GM06990 (cell line): ENCODE data around the gene SERPINB2.

Experiments used
- DNase-seq: peaks from one replicate; pipeline ENCODE4 v3.0.0-alpha.2; 2011; ENCODE audit not compliant: insufficient read length; ENCODE audit errors: extremely low read depth
- H3K27me3 ChIP-seq: replicated peaks from 2 replicates; pipeline ENCODE4 v1.6.0; 2011; ENCODE audit warnings: low read length; ENCODE audit not compliant: control insufficient read depth, insufficient read depth
- H3K36me3 ChIP-seq: 2 replicates; pipeline ENCODE4 v1.5.1; 2011; ENCODE audit warnings: low read length; ENCODE audit not compliant: control insufficient read depth, insufficient read depth
- H3K4me3 ChIP-seq: replicated peaks from 2 replicates; pipeline ENCODE4 v1.5.1; 2011; ENCODE audit warnings: low read depth, mild to moderate bottlenecking, control low read depth, low read length
- TF ChIP-seq, protein P1 (sequence below): IDR thresholded peaks from 2 replicates; pipeline ENCODE4 v1.5.1; 2011; ENCODE audit warnings: low read length, control low read depth, mild to moderate bottlenecking, inconsistent platforms; ENCODE audit not compliant: insufficient read depth, poor library complexity, severe bottlenecking

SERPINB2 gene

DNA sequence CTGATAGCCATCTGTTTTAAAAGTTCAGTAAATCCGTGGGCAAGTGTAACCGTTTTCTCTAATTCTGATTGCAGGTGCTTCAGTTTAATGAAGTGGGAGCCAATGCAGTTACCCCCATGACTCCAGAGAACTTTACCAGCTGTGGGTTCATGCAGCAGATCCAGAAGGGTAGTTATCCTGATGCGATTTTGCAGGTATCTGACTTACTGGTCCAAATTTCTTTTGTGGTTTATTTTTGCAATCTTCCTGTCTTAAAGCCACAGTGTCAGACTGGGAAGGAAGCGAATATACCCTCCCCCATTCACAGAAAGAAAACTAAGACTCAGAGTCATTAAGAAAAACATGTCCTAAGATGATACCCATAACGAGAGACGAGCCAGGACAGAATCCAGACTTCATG, 7.7 kb downstream of the SERPINB2 start:
- TF ChIP-seq, protein P1, sequence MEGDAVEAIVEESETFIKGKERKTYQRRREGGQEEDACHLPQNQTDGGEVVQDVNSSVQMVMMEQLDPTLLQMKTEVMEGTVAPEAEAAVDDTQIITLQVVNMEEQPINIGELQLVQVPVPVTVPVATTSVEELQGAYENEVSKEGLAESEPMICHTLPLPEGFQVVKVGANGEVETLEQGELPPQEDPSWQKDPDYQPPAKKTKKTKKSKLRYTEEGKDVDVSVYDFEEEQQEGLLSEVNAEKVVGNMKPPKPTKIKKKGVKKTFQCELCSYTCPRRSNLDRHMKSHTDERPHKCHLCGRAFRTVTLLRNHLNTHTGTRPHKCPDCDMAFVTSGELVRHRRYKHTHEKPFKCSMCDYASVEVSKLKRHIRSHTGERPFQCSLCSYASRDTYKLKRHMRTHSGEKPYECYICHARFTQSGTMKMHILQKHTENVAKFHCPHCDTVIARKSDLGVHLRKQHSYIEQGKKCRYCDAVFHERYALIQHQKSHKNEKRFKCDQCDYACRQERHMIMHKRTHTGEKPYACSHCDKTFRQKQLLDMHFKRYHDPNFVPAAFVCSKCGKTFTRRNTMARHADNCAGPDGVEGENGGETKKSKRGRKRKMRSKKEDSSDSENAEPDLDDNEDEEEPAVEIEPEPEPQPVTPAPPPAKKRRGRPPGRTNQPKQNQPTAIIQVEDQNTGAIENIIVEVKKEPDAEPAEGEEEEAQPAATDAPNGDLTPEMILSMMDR, result no peak

DNA sequence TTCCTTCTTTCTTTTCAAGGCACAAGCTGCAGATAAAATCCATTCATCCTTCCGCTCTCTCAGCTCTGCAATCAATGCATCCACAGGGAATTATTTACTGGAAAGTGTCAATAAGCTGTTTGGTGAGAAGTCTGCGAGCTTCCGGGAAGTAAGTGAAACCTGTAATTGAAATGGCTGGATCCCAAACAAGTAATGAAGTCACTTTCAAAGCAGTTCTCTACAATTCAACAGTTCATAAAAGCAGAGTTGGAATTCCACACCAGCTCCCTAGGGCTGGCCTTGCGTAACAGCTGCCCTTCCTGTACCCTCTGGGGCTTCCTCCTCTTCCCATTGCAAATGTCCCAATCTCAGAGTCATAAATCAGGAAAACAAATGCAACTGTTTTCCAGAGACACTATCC, 9.6 kb downstream of the SERPINB2 start:
- Histone ChIP-seq H3K36me3 (no peaks in the 10 kb centered on the region), H3K27me3 (no peaks in the 10 kb centered on the region), H3K4me3 (no peak overlapping the region)
- DNase-seq, result no peak
- TF ChIP-seq, protein P1, result no peak

More for the DNA sequence above, 7.7 kb downstream of the SERPINB2 start:
- Histone ChIP-seq H3K27me3 (no peaks in the 10 kb centered on the region), H3K4me3 (no peak overlapping the region), H3K36me3 (no peaks in the 10 kb centered on the region)
- no peak for DNase-seq

GRCh38 chr18:63899206-63899605, 11.7 kb downstream of the SERPINB2 start:
- no peak for DNase-seq
- TF ChIP-seq, protein P1, result no peak

GRCh38 chr18:63903851-63904570, 16.5 kb downstream of the SERPINB2 start:
- Histone ChIP-seq H3K27me3 (no peaks in the 10 kb centered on the region), H3K4me3 (no peak overlapping the region), H3K36me3 (no peaks in the 10 kb centered on the region)
- TF ChIP-seq, protein P1, result no peak
- DNase-seq, result no peak

More at GRCh38 chr18:63899206-63899605, 11.7 kb downstream of the SERPINB2 start:
- H3K27me3 ChIP-seq, result no peaks in the 10 kb centered on the region
- H3K4me3 ChIP-seq, result no peak overlapping the region
- H3K36me3 ChIP-seq, result no peaks in the 10 kb centered on the region

DNA sequence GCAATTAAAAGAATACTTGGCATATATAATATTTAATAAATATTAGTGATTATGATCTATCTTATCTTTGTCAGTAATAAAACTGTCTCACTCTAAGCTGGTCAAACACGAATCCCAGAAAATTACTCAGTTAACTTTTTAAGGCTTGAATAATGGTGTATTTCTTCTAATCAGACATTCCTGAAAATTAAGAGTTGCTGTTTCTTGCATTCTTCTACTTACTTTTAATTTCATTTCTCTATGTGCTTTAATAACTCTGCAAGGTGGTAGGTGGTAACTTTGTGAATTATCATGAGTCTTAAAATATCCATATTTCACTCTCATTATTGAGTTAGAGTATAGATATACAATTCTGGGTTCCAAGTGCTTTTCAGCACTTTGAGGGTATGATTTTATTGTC, 17.2 kb downstream of the SERPINB2 start:
- Histone ChIP-seq H3K4me3 (no peak overlapping the region), H3K36me3 (no peaks in the 10 kb centered on the region), H3K27me3 (no peaks in the 10 kb centered on the region)
- no peak for DNase-seq
- TF ChIP-seq, protein P1, result no peak
